GM19463 (cell line): ENCODE results near the gene PEG3.
"Not testable (repeated sequence)": the region's sequence is repeated elsewhere in the genome, so short reads cannot be mapped to it uniquely, and the experiment has no call there.

Experiments used
- ATAC-seq: cut with Tn5 transposase; IDR thresholded peaks from one replicate; pipeline ENCODE4 v1.9.1; 2021; ENCODE audit warnings: mild to moderate bottlenecking, moderate library complexity; ENCODE audit not compliant: unreplicated experiment

Gene PEG3

DNA sequence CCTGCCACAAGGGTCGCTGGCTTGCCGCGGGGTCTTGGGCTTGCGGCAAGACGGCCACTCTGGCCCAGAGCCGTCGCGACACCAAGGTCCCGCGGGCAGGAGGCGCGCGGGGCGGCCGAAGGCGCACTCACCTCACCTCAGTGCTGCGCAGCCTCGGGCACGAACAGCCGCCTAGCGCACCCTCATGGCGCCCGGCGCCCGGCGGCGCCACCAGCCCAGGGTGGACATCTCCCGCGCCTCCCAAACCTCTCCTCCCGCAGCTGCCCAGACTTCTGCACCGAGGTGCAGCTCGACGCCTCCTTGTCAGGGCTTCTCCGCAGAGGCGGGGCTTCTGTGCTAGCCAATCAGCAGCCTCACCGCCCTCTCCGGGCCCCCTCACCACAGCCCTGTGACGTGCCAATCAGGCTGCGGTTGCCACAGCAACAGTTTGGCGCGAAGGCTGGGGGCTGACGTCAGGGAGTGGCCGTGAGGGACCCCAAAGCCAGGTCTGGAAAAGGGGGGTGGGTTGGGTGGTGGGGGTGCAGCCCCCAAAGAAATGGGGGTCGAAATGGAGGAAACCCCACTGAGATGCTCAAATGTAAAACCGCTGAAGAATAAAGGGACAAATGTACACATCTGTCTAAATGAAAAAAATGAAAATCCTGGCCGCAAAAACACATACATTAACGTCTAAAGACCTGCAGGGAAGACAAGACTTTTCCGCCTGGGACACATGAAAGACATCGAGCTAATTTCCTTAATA is at the start of gene PEG3, which contains the start of gene ZIM2:
Gene PEG3, minus strand, starts transcription at position 276 of the 742 bp plus-strand sequence. CDS start 16,071 bp downstream, outside the sequence.
Gene ZIM2, minus strand, starts transcription at position 276 of the 742 bp plus-strand sequence. CDS start 16,449 bp downstream, outside the sequence.
- ATAC-seq: no peak

DNA sequence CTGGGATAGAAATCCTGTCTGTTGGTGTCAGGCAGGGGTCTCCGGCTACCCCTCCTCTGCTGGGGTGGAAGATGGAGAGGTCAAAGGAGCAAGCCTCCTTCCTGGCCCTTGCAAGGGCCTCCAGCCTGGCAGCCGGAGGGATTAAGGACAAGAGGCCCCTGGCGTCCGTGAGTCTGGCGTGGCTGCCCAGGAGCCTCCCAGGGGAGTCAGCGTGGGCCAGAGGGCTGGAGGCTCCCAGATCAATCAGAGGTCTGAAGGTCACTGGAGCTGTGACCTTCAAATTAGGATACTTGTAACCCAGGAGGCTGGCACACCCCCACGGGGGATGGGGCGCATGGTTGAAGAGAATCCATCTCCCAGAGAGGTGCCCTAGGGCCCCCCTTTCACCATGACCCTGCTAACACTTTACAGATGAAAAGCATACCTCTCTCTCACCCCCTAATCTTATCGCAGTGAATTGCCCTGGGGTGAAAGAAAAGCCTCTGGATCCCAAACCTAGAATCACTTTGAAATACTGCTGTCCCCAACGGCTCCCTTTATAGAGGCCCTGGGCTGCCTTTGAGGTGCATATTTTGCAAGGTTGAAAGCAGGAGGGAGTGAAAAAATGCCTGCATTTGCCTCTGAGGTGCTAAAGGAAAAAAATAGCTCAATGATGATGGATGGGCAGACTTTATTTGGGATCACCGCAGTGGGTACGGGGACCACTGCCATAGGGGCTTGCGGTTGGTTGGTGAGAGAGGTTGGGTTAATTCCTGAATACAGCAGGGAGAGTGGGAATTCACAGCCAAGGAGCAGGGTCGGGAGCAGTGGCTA is 44.9 kb upstream of the PEG3 start:
- ATAC-seq: no peak

DNA sequence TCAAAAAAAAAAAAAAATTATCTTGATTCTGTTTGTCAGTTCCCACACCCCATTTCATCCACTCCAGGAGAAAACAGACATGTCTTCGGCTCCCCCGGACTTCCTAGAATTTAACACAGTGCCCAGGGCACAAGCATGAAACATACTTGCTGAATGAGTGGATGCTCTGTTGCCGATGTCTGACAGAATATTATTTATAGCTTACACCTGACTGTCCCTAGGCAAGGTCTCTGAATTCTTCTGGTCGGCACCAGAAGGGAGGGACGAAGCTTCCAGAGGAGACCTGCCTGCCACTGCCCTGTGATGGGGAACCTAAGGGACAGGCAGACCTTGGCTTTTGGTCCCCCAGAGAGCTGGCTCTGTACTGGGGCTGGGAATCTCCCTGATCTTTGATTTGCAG is 43.9 kb upstream of the PEG3 start:
- ATAC-seq: no peak

DNA sequence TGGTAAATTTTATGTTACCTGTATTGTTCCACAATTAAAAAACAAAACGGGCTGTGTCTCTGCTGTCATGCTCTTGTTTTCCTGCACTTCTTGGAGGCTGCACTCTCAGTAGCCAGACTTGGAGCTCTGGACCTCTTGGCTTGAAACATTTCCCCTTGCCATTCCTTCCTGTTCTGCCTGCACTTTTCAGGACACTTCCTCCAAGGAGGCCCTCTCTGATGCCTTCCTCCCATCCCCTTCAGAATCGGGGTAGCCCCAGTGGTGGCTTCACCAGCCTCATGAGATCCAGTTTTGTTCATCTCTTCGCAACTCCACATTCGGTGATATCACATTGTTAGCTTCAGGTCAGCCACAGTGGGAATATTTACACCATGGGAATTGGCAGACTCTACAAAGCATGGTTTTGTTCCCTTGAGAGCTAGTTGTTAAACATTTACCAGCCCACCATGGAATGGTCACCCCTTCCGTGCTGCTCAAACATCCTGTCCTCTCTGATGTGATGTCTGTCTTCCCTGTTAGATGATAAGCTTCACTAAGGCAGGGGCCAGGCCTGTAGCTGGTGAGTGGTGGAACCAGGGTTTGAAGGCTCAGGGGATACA is 40.2 kb upstream of the PEG3 start:
- no peak for ATAC-seq

DNA sequence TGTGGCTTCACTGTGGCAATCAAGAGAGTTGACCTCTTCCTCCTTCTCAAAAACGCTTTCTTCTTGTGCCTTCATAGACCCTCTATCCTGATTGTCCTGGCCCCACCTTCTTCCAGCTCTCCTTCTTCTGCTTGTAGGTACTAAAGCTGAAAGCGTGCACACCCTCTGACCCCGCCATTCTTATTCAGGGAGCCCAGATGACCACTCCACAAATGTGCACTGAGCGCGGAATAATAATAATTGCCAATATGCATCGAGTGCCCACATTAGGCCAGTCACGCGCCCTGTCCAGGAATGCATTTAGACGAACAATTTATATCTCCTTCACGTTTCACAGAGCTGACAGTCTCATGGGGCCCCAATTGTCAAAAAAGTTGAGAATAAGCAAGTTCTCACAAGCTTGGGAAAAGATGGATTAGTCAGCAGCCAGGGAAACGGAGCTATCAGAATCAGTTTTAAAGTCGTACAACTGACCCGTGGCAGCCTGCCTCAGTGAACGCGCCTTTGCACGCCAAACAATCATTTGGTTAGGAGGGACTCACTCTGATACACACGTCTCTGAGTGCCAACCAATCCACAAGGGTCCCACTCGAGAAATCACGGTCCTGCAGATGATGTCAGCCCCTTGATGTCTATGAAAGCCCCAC is 36.7 kb upstream of the PEG3 start:
- ATAC-seq: no peak

DNA sequence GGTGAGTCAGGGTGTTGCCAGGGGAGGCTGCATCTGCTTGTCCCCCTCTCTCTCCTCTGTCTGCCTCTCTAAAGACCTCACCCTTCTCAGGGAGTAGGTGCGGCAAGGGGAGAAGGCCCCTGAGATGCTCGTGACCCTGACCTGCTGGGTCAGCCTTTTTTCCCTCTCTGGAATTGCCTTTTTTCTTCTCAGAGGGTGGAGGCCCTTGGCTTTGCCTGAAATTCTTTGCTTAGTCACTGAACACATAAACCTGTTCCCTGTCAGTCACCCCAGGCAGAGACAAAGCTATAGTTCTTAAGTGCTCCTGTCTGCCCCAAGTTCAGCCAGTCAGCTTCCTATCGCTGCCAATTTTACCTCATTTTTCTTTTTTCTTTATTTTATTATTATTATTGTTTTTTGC is 35.2 kb upstream of the PEG3 start:
- ATAC-seq: no peak

DNA sequence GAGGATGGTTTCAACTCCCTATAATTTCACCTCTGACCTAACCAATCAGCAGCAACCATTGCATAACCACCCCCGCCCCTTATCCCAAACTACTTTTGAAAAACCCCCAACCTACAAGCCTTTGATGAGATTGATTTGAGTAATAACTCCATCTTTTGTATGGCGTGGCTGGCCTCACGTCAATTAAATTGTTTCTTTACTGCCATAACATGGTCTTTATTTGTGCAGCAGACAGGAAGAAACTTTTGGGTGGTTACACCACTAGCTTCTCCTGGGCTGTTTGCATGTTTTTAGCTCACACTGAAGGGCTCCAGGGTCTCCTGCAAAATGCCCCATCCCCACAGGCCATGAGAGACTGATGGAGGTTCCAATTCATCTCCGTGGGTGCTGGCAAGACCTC is 34.0 kb upstream of the PEG3 start:
- ATAC-seq: no peak

DNA sequence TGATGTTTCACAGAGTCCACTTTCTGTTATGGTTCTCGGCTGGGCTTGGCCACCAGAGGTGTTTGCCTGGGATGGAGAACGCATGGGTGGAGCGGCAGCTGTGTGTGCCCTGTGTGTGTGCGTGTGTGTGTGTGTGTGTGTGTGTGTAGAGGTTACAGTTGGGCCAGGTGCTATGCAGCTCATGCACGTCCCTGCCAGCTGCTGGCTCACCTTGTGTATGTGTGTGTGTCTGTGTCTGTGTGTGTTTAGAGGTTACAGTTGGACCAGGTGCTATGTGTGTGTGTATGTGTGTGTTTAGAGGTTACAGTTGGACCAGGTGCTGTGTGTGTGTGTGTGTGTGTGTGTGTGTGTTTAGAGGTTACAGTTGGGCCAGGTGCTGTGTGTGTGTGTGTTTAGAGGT is 33.0 kb upstream of the PEG3 start:
- ATAC-seq: no peak

DNA sequence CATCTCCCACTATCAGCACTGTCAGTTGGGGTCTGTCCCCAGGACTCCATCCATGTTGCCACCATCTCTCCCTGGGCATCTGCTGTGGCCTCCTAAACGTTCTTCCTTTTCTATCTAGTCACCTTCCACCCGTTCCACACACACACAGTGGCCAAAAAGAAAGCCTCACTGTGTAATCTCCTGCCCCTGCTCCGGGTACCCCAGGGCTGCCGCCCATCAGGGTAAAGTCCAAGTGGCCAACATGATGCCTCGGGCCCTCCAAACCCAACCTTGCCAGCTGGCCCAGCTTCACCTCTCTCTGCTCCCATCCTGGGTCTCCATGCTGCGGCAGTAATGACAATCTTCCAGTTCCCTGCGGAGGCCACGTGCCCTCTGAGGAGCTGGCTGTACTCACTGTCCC is 29.4 kb upstream of the PEG3 start:
- ATAC-seq: no peak

DNA sequence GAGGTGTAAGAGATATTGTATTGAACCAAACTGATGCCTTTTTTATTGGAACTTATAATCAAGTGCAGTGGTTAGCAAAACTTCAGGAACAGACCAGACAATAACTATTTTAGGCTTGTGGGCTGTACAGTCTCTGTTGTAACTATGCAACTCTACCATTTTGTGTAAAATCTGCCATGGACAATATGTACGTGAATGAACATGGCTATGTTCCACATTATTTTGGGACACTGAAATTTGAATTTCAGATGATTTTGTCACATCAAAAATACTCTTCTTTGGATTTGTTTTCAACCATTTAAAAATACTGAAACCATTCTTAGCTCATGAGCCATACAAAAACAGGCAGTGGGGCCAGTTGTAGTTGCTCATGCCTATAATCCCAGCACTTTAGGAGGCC is 27.9 kb upstream of the PEG3 start:
- ATAC-seq: no peak

DNA sequence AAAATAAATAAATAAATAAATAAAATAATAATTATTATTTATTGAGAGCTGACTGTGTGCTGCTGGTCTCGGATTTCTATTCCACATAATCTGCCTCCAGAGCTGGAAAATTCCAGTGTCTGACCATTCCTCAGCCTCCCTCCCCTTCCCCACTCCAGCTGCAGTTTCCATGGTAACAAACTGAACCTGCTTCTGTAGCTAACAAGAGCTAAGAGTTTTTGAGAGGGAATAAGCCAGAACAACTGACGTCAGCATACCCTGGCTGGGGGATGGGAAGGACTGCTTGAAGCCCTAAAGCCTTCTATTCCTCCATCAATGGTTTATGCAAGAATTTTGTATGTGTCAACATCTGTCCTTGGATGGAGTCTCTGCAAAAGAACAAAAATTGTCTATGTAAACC is 26.0 kb upstream of the PEG3 start:
- no peak for ATAC-seq

DNA sequence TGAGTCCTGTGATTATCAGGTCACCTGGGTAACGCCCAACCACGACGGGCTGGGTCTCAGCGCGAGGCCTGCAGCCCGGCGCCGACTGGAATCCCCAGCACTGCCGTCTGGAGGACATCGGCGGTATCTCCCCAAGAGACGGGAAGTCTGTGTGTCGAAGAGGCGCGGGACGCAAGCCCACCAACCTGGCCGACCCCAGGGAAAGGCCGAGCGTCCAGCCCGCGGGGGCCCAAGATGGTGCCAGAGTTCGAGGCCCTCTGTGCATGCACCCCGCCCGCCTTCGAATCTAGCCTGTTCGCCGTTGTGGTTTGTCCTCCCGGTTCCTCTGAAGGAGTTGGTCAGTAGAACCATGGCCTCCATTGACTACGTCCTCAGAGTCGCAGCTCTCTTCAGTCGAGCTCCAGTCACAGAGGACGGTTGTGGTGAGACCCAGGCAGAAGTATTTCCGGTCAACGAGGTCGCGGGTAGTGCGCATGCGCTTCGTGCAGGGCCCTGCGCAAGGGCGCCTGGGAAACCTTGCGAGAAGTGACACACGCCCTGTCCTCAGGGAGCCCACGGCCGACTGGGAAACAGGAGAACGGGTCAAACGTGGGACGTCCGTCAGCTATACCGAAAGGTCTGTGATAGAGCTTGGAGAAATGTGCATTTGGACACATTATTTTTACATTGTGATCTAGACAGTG is 24.1 kb upstream of the PEG3 start:
- no peak for ATAC-seq

DNA sequence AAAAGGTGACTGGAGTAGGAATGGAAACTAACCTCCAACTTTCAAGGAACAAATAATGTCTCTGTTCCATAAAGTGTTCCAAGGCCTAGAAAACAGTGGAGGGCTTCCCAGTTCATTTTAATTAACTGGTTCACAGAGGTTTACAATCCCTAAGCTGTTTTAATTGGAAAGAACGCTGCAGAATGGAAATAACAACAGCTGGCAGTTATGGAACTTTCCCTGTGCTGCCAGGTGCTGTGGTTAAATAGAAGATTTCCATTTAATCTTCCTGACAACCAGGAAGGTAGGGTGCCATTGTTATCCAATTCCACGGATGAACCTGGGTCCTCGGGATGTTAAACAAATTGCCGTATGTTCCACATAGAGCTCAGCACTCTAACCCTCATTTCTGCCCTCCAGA is 22.2 kb upstream of the PEG3 start:
- ATAC-seq: no peak

DNA sequence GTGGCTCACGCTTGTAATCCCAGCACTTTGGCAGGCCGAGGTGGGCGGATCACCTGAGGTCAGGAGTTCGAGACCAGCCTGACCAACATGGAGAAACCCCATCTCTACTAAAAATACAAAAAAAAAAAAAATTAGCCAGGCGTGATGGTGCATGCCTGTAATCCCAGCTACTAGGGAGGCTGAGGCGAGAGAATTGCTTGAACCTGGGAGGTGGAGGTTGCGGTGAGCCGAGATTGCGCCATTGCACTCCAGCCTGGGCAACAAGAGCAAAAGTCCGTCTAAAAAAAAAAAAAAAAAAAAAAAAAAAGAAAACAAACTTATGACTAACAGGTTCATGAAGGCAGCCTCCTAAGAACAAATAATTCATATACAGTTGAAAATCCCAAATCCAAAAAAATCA is 19.9 kb upstream of the PEG3 start:
- ATAC-seq: not testable (repeated sequence)

DNA sequence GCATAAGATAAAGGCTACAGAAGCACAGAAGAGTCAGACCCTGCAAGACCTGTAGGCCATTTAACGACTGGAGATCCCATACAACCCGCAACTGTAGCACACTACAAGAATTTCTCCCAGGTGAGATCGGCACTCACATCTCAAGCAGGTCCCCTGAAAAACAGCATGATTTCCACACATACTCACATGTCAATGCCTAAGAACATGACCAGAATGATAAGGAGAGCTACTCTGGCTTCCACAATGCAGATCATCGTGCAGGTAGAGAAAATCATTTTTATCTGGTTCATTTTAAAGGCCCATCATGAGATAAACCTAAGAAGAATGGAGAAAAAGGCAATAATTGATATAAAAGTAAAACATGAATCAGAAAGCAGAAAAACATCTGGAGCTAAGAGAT is 17.5 kb upstream of the PEG3 start:
- ATAC-seq: no peak

DNA sequence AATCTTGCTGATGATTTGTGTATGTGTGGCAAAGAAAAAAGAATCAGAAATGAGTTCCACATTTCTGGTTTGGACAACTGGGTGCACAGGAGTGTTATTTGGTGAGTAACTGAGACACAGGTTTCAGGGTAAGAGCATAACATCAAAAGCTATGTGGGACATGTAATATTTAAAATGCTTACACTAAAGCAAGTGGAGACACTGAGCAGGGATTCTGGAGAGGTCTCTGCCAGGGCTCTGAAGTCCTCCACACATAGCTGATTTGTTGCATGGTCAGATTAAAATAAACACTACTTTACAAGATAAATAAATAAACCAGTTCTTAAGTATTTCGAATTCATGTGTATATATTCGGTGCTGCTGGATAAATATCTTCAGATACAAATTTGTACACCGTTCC is 16.3 kb upstream of the PEG3 start:
- no peak for ATAC-seq

DNA sequence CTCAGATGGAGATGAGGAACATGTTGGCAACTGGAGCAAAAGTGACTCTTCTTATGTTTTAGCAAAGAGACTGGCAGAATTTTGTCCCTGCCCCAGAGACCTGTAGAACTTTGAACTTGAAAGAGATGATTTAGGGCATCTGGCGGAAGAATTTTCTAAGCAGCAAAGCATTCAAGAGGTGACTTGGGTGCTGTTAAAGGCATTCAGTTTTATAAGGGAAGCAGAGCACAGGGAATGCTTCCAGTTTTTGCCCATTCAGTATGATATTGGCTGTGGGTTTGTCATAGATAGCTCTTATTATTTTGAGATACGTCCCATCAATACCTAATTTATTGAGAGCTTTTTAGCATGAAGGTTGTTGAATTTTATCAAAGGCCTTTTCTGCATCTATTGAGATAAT is 11.8 kb upstream of the PEG3 start:
- not testable (repeated sequence) for ATAC-seq

DNA sequence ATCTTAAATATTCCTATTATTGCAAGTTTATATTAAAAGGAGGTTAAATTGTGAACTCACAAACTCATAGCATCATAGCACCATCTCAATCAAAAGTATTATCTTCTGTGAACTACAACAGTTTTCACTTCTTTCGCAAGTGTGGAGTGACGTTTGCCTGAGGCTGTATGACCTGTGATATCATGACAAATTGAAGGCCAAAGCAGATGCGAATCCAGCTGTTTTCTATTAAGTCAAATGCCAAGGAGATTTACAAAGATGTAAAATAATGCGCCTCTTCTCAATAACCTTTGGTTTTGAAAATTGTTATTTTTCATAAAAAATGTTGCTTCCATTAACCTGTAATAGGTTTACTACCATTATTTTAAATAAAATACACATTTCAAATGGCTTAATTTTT is 7.6 kb upstream of the PEG3 start:
- no peak for ATAC-seq

DNA sequence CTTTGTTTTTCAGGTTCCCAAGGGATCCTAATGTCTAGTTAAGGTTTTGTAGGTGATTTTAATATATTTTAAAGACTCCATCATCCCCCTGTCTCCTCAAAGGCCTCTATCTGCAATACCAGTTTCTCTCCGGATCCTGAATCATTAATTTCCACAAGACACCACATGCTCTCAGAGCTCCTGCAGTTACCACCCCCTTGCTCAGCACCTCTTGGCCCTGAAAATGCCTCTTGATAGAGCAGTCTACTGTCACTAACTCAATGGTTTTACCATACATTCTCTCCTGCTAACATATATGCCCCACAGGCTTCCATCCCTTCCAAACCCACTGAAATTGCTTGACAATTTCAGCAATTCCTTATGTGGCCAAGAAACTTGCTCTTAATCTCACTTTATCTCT is 1.9 kb upstream of the PEG3 start:
- no peak for ATAC-seq

DNA sequence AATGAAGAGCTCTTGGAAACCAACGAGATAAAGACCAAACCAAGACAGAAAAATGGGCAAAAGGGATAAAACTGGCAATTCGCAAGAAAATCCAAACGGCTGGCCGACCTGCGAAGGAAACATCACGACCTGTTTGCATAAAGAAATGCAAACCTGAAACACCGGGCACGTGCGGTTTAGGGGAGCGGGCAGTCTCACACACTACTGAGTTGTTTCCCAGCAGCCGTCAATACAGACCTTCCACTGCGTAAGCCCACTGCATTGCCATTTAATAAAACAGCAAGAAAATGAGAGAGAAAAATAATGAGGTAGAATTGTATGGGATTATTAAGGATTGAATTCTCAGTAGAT is 642 bp upstream of the PEG3 start:
- no peak for ATAC-seq
